DOHH2 (cell line): ENCODE data around the gene KNDC1.

Experiments used
- H3F3A ChIP-seq: fragments of 200-600 bp; sonication (generic), shearing (Covaris generic); 2 replicates; pipeline ENCODE4 v1.6.0; 2016; ENCODE audit warnings: antibody characterized with exemption, mild to moderate bottlenecking; ENCODE audit not compliant: control insufficient read depth, insufficient read depth
- H3K27ac ChIP-seq: fragments of 200-600 bp; sonication (generic); 2 replicates; pipeline ENCODE4 v1.5.1; 2014; ENCODE audit warnings: low read depth, mild to moderate bottlenecking, low read length, moderate library complexity
- H3K27me3 ChIP-seq: fragments of 200-600 bp; sonication (generic); 2 replicates; pipeline ENCODE4 v1.6.1; 2014; ENCODE audit warnings: mild to moderate bottlenecking, low read length, mixed read lengths; ENCODE audit not compliant: control insufficient read depth
- H3K36me3 ChIP-seq: fragments of 200-600 bp; sonication (generic); 2 replicates; pipeline ENCODE4 v1.6.1; 2014; ENCODE audit warnings: mild to moderate bottlenecking, low read length, moderate library complexity, mixed read lengths; ENCODE audit not compliant: control insufficient read depth
- H3K4me1 ChIP-seq: fragments of 200-600 bp; sonication (generic); 2 replicates; pipeline ENCODE4 v1.6.1; 2014; ENCODE audit warnings: mild to moderate bottlenecking, low read length, mixed read lengths; ENCODE audit not compliant: control insufficient read depth
- H3K4me2 ChIP-seq: fragments of 200-600 bp; sonication (generic); 2 replicates; pipeline ENCODE4 v1.6.0; 2014; ENCODE audit warnings: mild to moderate bottlenecking, low read length, moderate library complexity
- H3K4me3 ChIP-seq: fragments of 200-600 bp; sonication (generic); 2 replicates; pipeline ENCODE4 v1.5.1; 2014; ENCODE audit warnings: mild to moderate bottlenecking, low read length, mixed read lengths
- H3K79me2 ChIP-seq: fragments of 200-600 bp; sonication (generic); 2 replicates; pipeline ENCODE4 v1.6.1; 2014; ENCODE audit warnings: mild to moderate bottlenecking, low read length, mixed read lengths; ENCODE audit not compliant: control insufficient read depth
- H3K9me2 ChIP-seq: fragments of 200-600 bp; sonication (generic); replicated peaks from 2 replicates; pipeline ENCODE4 v1.6.1; 2014; ENCODE audit warnings: mild to moderate bottlenecking, low read length, mixed read lengths; ENCODE audit not compliant: control insufficient read depth
- H3K9me3 ChIP-seq: fragments of 200-600 bp; sonication (generic); 2 replicates; pipeline ENCODE4 v1.6.1; 2014; ENCODE audit warnings: antibody characterized with exemption, low read length, mixed read lengths; ENCODE audit not compliant: control insufficient read depth, insufficient read depth
- H4K20me1 ChIP-seq: fragments of 200-600 bp; sonication (generic); 2 replicates; pipeline ENCODE4 v1.6.0; 2014; ENCODE audit warnings: low read depth, mild to moderate bottlenecking, antibody characterized with exemption, low read length, moderate library complexity; ENCODE audit not compliant: control insufficient read depth, insufficient read depth
- CTCF ChIP-seq: fragments of 200-600 bp; sonication (generic); IDR thresholded peaks from one replicate; pipeline ENCODE4 v1.5.1; 2014; ENCODE audit warnings: antibody characterized with exemption, mild to moderate bottlenecking, low read depth, low read length; ENCODE audit not compliant: poor library complexity, severe bottlenecking
- EZH2phosphoT487 ChIP-seq: fragments of 200-600 bp; sonication (generic); IDR thresholded peaks from 2 replicates; pipeline ENCODE4 v1.6.1; 2017; ENCODE audit warnings: borderline replicate concordance, mild to moderate bottlenecking, antibody characterized with exemption, low read length, moderate library complexity, mixed read lengths

KNDC1 gene

GRCh38 chr10:133121479-133121878 lies 38.5 kb upstream of the KNDC1 start:
- H3K4me1 ChIP-seq, result no peaks in the 10 kb centered on the region
- H3K27me3 ChIP-seq, result no peaks in the 10 kb centered on the region
- no peak overlapping the region for H3K4me3 ChIP-seq
- H3K9me3 ChIP-seq, result peaks cover 44% of the 10 kb centered on the region; the same call in 1 of the 2 replicates
- no peak overlapping the region for H3K27ac ChIP-seq
- H4K20me1 ChIP-seq, result no peaks in the 10 kb centered on the region
- H3K79me2 ChIP-seq, result no peaks in the 10 kb centered on the region
- TF ChIP-seq CTCF, result no peak
- no peak for TF ChIP-seq EZH2phosphoT487
- H3K4me2 ChIP-seq, result no peak overlapping the region
- H3K36me3 ChIP-seq, result no peaks in the 10 kb centered on the region
- H3F3A ChIP-seq, result no peaks in the 10 kb centered on the region
- no peaks in the 10 kb centered on the region for H3K9me2 ChIP-seq

DNA sequence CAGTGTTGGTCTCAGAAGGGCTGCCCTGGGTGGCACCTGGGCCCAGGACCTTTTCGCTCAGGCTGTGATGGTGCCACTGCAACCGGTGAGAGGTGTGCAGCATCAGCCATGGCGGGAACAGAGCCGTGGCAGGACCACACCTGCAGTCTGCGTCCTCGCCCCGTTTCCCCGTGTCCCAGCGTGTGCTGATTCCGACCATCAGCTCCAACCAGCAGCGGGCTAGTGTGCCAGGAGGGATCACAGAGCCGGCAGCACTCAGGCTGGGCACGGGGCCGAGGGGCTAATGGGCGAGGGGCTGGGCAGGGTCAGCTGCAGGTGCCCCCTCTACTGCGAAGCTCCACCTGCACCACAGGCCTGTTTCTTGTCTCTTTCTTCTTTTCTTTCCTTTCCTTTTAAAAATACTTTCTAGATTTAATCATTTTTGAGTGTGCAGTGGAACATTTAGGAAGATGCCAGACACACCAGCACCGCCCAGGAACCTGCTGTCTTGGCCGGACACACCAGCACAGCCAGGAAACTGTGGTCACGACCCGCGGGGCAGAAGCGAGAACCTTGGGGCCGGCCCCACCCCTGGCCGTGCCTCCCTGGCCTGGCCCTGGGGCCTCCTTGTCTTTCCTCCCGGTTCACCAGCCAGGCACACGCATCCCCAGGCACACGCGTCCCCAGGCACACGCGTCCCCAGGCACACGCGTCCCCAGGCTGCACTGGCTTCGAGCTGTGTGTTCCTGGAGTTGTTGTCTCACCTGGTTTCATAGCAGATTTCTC lies 37.7 kb upstream of the KNDC1 start:
- Histone ChIP-seq H3K9me2 (no peaks in the 10 kb centered on the region), H3K4me1 (no peaks in the 10 kb centered on the region), H3K36me3 (no peaks in the 10 kb centered on the region), H3K4me2 (no peak overlapping the region), H3K4me3 (no peak overlapping the region), H3F3A (no peaks in the 10 kb centered on the region), H3K79me2 (no peaks in the 10 kb centered on the region), H3K27ac (no peak overlapping the region), H3K27me3 (no peaks in the 10 kb centered on the region), H4K20me1 (no peaks in the 10 kb centered on the region), H3K9me3 (peaks cover 38% of the 10 kb centered on the region; the same call in 1 of the 2 replicates)
- TF ChIP-seq EZH2phosphoT487 (no peak), CTCF (no peak)

DNA sequence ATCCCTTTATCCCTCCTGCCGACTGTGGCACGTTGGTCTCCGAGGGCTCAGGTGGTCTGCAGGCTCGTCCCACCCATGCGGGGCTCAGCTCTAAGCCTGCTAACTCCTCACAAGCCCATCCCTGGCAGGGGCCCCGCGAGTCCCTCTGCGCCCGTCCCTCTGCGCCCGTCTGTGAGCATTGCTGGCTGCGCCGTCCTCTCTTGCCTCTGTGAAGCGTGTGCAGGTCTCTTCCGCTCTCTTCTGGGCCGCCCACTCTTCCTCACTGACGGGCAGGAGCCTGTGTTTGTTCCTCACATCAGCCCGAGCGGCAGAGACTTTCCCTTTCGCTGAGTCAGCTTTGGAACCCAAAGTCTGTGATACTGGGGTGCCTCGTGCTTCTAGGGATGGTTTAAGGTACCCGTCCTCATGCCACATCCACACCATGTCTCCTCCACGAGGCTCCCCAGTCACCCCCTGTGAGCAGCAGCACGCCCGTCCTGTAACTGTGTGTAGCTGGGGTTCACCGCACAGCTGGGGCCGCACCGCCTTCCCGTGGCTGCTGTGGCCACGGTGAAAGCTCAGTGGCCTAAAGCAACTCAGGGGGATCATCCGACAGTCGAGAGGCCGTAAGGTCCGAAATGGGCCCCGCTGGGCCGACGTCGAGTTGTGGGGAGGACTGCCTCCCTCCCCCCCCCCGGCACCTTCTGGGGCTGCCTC lies 36.8 kb upstream of the KNDC1 start:
- H3K4me2 ChIP-seq, result no peak overlapping the region
- peaks cover 37% of the 10 kb centered on the region; the same call in 1 of the 2 replicates for H3K9me3 ChIP-seq
- H3F3A ChIP-seq, result no peaks in the 10 kb centered on the region
- no peaks in the 10 kb centered on the region for H3K4me1 ChIP-seq
- no peaks in the 10 kb centered on the region for H3K9me2 ChIP-seq
- H3K27me3 ChIP-seq, result no peaks in the 10 kb centered on the region
- H3K4me3 ChIP-seq, result no peak overlapping the region
- H3K36me3 ChIP-seq, result no peaks in the 10 kb centered on the region
- H3K79me2 ChIP-seq, result no peaks in the 10 kb centered on the region
- no peaks in the 10 kb centered on the region for H4K20me1 ChIP-seq
- H3K27ac ChIP-seq, result no peak overlapping the region
- TF ChIP-seq CTCF (no peak), EZH2phosphoT487 (no peak)
